ENCODE data around the gene TPT1.

Gene TPT1

DNA sequence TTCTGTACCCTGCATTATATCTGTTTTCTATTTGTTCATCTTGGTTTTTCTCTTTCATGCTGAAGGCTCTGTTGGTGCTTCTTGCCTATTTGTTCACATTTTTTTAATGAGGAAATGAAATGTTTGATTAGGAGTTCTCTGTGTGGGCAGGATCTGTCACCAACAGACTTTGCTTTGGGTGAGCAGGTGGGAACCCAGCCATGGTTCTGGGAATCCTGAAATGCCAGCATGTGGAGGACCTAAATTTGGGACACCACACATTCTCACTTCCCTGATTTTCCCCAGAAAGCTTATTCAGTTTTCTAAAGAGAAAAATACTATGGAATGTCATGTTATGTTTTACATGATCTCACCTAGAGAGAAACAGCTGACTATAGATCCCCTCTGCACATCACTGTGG is 34.0 kb downstream of the TPT1 start:
- Histone ChIP-seq H3K9me3 (ENCODE audit: insufficient read depth, low read depth, low read length) (no peaks in the 10 kb centered on the region), H4K20me1 (ENCODE audit: insufficient read depth, low read length, poor library complexity, severe bottlenecking) (no peaks in the 10 kb centered on the region), H3K79me2 (ENCODE audit: insufficient read depth, low read length) (no peaks in the 10 kb centered on the region), H3K27me3 (ENCODE audit: insufficient read depth, low read length, poor library complexity, severe bottlenecking) (no peaks in the 10 kb centered on the region), H3K36me3 (ENCODE audit: insufficient read depth, low read length) (no peaks in the 10 kb centered on the region), H3K4me3 (ENCODE audit: low read length, poor library complexity, severe bottlenecking) (no peak overlapping the region), H3K9ac (ENCODE audit: low read depth, low read length, poor library complexity, severe bottlenecking) (no peak overlapping the region), H2AFZ (ENCODE audit: low read length) (no peak overlapping the region), H3K4me2 (ENCODE audit: low read depth, low read length, poor library complexity, severe bottlenecking) (no peak overlapping the region), H3K4me1 (ENCODE audit: insufficient read depth, low read length, poor library complexity, severe bottlenecking) (peaks cover 17% of the 10 kb centered on the region), H3F3A (ENCODE audit: low read depth) (no peaks in the 10 kb centered on the region), H3K9me2 (replicated peaks; ENCODE audit: low read depth, low read length) (no peaks in the 10 kb centered on the region)
- TF ChIP-seq, protein P1, sequence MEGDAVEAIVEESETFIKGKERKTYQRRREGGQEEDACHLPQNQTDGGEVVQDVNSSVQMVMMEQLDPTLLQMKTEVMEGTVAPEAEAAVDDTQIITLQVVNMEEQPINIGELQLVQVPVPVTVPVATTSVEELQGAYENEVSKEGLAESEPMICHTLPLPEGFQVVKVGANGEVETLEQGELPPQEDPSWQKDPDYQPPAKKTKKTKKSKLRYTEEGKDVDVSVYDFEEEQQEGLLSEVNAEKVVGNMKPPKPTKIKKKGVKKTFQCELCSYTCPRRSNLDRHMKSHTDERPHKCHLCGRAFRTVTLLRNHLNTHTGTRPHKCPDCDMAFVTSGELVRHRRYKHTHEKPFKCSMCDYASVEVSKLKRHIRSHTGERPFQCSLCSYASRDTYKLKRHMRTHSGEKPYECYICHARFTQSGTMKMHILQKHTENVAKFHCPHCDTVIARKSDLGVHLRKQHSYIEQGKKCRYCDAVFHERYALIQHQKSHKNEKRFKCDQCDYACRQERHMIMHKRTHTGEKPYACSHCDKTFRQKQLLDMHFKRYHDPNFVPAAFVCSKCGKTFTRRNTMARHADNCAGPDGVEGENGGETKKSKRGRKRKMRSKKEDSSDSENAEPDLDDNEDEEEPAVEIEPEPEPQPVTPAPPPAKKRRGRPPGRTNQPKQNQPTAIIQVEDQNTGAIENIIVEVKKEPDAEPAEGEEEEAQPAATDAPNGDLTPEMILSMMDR (conservative IDR thresholded peaks at IDR 0.05; ENCODE audit: low read length): no peak

DNA sequence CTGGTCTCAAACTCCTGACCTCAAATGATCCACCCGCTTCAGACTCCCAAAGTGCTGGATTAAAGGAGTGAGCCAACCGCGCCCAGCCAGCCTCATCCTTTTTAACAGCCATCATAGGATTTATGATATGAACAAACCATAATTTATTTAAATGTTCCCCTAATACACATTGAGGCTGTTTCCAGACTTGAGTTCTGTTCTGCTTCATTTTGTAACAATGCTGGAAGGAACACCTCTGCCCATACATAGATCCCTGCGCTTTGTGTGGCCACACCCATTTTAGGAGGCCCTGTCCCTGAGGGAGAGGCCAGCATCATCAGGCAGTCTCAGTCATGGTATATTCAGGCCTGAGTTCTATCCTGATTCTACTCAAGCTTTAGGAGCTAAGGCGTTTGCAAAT is 35.9 kb downstream of the TPT1 start:
- Histone ChIP-seq H3K4me3 (ENCODE audit: low read length, poor library complexity, severe bottlenecking) (no peak overlapping the region), H3K9me3 (ENCODE audit: insufficient read depth, low read depth, low read length) (no peaks in the 10 kb centered on the region), H3K79me2 (ENCODE audit: insufficient read depth, low read length) (no peaks in the 10 kb centered on the region), H3K36me3 (ENCODE audit: insufficient read depth, low read length) (no peaks in the 10 kb centered on the region), H2AFZ (ENCODE audit: low read length) (no peak overlapping the region), H3K9me2 (replicated peaks; ENCODE audit: low read depth, low read length) (no peaks in the 10 kb centered on the region), H3K9ac (ENCODE audit: low read depth, low read length, poor library complexity, severe bottlenecking) (no peak overlapping the region), H3K4me1 (ENCODE audit: insufficient read depth, low read length, poor library complexity, severe bottlenecking) (peaks cover 13% of the 10 kb centered on the region), H3F3A (ENCODE audit: low read depth) (no peaks in the 10 kb centered on the region), H3K27me3 (ENCODE audit: insufficient read depth, low read length, poor library complexity, severe bottlenecking) (no peaks in the 10 kb centered on the region), H3K4me2 (ENCODE audit: low read depth, low read length, poor library complexity, severe bottlenecking) (no peak overlapping the region), H4K20me1 (ENCODE audit: insufficient read depth, low read length, poor library complexity, severe bottlenecking) (no peaks in the 10 kb centered on the region)
- TF ChIP-seq EZH2phosphoT487 (IDR thresholded peaks at IDR 0.05; ENCODE audit: borderline replicate concordance): no peak
- TF ChIP-seq, protein P1 (conservative IDR thresholded peaks at IDR 0.05; ENCODE audit: low read length): no peak

DNA sequence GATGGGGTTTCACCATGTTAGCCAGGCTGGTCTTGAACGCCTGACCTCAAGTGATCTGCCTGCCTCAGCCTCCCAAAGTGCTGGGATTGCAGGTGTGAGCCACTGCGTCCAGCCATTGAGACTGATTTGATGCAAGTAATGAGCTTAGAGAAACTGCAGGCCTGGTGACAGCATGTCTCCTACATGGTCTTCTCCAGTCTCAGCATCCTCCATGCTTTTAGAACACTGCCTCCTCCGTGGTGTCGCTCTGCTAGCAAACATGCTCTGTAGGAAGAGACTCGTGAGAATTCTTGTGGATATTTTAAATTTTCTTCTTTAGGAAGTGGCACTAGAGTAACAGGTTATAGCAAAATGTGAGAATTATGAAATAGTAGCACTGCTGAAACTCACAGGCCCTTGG is 37.1 kb downstream of the TPT1 start:
- Histone ChIP-seq H3K36me3 (ENCODE audit: insufficient read depth, low read length) (no peaks in the 10 kb centered on the region), H3F3A (ENCODE audit: low read depth) (no peaks in the 10 kb centered on the region), H3K4me1 (ENCODE audit: insufficient read depth, low read length, poor library complexity, severe bottlenecking) (peaks cover 10% of the 10 kb centered on the region), H2AFZ (ENCODE audit: low read length) (no peak overlapping the region), H3K9ac (ENCODE audit: low read depth, low read length, poor library complexity, severe bottlenecking) (no peak overlapping the region), H3K4me2 (ENCODE audit: low read depth, low read length, poor library complexity, severe bottlenecking) (no peak overlapping the region), H4K20me1 (ENCODE audit: insufficient read depth, low read length, poor library complexity, severe bottlenecking) (no peaks in the 10 kb centered on the region), H3K4me3 (ENCODE audit: low read length, poor library complexity, severe bottlenecking) (no peak overlapping the region), H3K9me2 (replicated peaks; ENCODE audit: low read depth, low read length) (no peaks in the 10 kb centered on the region), H3K9me3 (ENCODE audit: insufficient read depth, low read depth, low read length) (no peaks in the 10 kb centered on the region), H3K27me3 (ENCODE audit: insufficient read depth, low read length, poor library complexity, severe bottlenecking) (no peaks in the 10 kb centered on the region), H3K79me2 (ENCODE audit: insufficient read depth, low read length) (no peaks in the 10 kb centered on the region)
- TF ChIP-seq, protein P1 (conservative IDR thresholded peaks at IDR 0.05; ENCODE audit: low read length): no peak
- no peak for TF ChIP-seq EZH2phosphoT487 (IDR thresholded peaks at IDR 0.05; ENCODE audit: borderline replicate concordance)

Measured in Loucy (cell line).